AG08396 (cell line): Measurements from ENCODE around the gene ALDH18A1.
"Not testable (repeated sequence)": the region's sequence is repeated elsewhere in the genome, so short reads cannot be mapped to it uniquely, and the experiment has no call there.

Experiments
- DNase-seq: peaks from one replicate; pipeline ENCODE4 v3.0.0; 2012; ENCODE audit warnings: low spot score, mixed read lengths

The ALDH18A1 gene

GRCh38 chr10:95656291-95657164, at the start of gene ALDH18A1:
TSS of gene ALDH18A1 (minus strand) at chr10:95656711. CDS start at chr10:95653377, 3,334 bp downstream.
- peak; percentile 95 for DNase-seq

DNA sequence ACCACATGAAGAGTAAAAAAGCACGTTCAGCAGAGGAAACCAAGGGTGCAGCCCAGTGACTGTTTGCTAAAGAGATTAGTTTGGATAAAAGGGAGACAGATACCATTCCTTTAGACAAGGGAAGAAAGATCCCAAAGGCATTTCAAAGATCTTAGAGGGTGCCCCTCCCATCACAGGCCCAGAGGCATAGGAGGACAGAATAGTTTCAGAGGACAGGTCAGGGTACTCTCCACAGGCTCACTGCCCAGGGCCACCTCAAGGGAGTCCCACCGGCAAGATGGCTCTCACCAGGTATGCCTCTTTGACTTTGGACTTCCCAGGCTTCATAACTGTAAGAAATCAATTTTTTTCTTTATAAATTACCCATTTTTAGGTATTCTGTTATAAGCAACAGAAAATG, 41.9 kb upstream of the ALDH18A1 start:
- DNase-seq = no peak

- DNase-seq = no peak
Measured at GRCh38 chr10:95697429-95697828, 40.9 kb upstream of the ALDH18A1 start.

- no peak for DNase-seq
Measured at GRCh38 chr10:95694665-95695064, 38.2 kb upstream of the ALDH18A1 start.

- peak; percentile 98 for DNase-seq
Measured at GRCh38 chr10:95693668-95694534, 37.4 kb upstream of the ALDH18A1 start, which contains the start of gene TCTN3. TSS of gene TCTN3 (minus strand) at chr10:95693927. CDS start at chr10:95693899, 28 bp downstream.

GRCh38 chr10:95693071-95693667, 36.7 kb upstream of the ALDH18A1 start:
- DNase-seq = peak; percentile 14

GRCh38 chr10:95691281-95691680, 34.8 kb upstream of the ALDH18A1 start:
- no peak for DNase-seq

DNA sequence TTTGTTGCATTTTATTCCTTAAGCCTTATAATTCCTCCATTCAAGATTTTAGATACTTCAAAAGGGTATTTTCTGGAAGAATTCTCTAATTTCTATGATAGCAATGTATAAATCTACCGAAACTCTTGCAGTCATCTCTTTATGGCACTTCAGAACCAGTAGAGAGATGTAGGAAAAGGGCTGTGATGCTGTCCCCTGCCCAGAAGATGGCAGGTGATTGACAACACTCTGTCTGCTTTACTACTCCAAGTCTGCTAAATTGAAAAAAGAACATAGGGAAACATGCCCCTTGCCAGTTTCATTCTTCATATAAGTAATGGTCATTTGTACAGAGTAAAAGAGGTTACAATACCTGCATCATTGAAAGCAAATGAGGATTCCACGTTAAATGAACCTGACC, 32.1 kb upstream of the ALDH18A1 start:
- no peak for DNase-seq

GRCh38 chr10:95683966-95684365, 27.5 kb upstream of the ALDH18A1 start:
- DNase-seq = no peak

DNA sequence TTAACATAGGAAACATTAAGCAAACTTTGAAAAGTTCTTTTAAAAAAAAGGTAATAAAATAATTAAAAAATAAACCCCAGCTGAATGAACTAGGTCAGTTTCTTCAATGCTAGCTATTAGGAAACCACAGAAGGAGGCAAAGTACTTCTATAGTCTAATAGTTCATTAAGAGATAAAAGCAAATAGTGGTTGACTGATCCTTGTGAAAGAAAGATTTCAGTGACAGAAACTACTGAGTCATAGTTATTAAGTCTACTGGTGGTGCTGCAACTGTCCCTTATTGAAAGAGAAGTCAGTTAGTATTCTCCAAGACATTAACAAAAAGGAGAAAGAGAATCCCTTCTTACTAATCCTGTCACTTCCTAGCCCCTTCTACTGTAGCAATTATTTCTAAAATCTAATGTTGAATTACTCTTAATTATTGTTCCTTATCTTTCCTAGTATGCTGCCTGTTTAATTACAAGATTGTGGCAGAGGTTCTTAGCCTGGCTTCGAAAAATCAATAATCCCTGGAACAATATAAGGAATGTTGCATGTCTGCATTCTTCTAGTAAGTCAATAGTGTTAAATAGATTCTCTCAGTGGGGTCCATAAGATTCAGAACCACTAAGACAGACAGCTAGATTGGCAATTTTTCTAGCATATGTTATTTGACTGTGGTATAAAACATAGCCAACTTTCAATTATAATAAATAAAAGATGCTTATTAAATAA, 19.0 kb upstream of the ALDH18A1 start:
- no peak for DNase-seq

DNA sequence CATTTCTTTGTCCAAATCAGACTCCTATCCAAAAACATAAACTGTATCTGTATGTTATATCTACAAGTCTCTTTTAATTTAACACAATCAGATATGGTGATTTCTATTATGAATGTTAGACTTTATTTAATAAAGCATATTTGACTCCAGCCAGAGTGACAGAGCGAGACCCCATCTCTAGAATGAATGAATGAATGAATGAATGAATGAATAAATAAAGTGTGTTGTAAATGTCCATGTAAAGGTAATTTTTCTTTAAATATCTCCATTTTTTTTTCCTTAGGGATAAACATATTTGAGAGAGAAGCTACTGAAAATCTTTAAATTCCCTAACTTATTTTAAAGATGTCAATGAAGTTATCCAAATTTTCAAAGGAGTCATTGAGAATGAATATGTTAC, 18.1 kb upstream of the ALDH18A1 start:
- no peak for DNase-seq

DNA sequence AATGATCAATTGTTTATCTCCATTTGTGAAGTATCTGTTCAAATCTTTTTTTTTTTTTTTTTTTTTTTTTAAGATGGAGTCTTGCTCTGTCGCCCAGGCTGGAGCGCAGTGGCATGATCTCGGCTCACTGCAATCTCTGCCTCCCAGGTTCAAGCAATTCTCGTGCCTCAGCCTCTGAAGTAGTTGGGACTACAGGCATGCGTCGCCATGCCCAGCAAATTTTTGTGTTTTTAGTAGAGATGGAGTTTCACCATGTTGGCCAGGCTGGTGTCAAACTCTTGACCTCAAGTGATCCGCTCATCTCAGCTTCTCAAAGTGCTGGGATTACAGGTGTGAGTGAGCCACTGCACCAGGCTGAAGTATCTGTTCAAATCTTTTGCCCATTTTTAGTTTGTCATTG, 16.1 kb upstream of the ALDH18A1 start:
- DNase-seq = not testable (repeated sequence)

- no peak for DNase-seq
Measured at GRCh38 chr10:95664543-95664942, 8.0 kb upstream of the ALDH18A1 start.

GRCh38 chr10:95663496-95663895, 7.0 kb upstream of the ALDH18A1 start:
- no peak for DNase-seq

DNA sequence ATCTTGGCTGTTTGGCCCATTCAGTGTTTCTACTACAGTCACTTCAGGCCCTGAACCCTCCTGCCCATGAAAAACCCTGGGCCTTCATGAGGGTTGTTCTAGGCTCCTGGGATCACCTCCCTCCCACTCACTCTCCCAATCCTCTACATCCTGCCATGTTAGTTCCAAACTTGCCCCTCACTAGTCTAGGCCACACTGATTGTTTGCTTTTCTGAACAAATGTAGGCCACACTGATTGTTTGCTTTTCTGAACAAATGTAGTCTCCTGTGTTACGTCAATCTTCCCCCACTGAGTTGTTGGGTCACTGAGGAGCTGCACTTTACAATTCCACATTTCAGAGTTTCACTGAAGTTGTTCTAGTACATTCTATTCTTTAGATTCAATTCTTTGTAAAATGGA, 5.3 kb upstream of the ALDH18A1 start:
- DNase-seq = no peak

GRCh38 chr10:95660283-95660682, 3.8 kb upstream of the ALDH18A1 start:
- peak; percentile 53 for DNase-seq

DNA sequence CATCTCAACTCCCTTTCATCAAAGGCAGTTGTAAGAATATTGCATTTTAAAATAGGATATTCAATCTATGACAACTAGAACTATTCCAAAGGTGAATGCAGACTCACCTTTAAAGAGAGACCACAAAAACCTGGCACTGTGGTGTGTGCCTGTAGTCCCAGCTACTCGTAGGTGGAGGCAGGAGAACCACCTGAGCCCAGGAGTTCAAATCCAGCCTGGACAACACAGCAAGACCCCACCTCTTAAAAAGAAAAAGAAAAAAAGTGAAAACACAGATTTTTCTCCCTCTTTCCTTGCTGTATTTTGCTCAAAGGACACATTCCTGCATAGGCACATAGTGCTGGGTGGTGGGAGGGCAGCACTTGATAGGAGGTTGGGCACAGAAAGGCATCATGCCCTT, 739 bp upstream of the ALDH18A1 start:
- DNase-seq = no peak

DNA sequence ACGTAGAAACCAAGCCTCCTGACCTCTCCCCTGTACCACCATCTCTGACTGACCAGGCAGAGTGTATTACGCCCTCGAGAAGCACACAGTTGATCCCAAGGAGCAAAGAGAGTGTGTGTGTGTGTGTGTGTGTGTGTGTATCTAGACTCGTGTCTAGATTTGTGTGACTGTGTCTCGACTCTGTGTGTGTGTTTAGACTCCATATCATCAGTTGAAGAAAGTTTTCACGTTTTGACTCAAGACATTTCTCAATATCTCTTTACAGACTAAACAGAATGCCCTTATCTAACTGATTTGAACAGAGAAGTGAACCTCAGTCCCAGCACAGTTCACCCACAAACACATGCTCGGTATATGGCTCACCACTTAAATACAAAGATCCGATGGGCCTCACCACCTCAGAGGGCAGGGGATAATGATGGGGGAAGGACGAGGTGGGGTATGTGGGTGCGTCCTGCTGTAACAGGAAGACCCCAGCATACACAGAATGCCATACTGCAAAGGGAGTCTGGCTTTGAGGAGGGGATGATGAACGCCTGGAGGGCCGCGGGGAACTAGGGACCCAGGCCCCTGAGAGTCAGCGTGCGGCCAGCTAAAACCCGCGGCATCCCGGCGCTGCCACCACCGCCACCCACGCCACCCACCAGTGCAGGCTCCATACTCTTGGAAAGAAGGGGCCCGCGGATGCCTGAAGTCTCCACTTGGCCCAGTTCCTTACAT, 780 bp downstream of the ALDH18A1 start:
- DNase-seq = peak; percentile 30

- no peak for DNase-seq
Measured at GRCh38 chr10:95653895-95654294, 2.6 kb downstream of the ALDH18A1 start.

DNA sequence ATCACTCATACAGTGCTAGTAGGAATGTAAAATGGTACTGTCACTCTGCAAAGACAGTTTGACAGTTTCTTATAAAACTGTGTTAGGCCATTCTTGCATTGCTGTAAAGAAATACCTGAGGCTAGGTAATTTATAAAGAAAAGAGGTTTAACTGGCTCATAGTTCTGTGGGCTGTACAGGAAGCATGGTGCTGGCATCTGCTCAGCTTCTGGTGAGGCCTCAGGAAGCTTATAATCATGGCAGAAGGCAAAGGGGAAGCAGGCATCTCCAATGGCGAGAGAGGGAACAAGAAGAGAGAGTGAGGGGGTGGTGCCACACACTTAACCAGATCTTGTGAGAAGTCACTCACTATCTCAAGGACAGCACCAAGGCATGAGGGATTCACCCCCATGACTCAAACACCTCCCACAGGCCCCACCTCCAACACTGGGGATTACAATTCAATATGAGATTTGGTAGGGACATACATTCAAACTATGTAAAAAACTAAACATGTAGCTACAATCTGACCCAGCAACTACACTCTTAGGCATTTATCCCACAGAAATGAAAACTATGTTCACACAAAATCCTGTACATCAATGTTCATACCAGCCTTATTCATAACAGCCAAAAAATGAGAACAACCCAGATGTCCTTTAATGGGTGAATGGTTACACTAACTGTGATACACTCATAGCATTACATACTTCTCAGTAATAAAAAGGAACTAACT, 5.0 kb downstream of the ALDH18A1 start:
- DNase-seq = no peak
